ENCODE results near the gene PDZRN4. TPM values are rescaled to one million over a fixed set of nuclear protein-coding genes. Genes with fewer than 3 reads are reported as not detected.
"Not testable (repeated sequence)": the region's sequence is repeated elsewhere in the genome, so short reads cannot be mapped to it uniquely, and the experiment has no call there.

PDZRN4 gene
- polyA plus RNA-seq (2012; ENCODE audit: insufficient read depth, insufficient read length): not detected

GRCh38 chr12:41188058-41188840 is at the start of gene PDZRN4:
PDZRN4 (plus strand) TSS chr12:41188320.
- no peak for DNase-seq (ENCODE audit: low read depth, low spot score)
- no peak within 1 kb of the TSS for H3K4me3 ChIP-seq (ENCODE audit: low read length)

GRCh38 chr12:41140117-41140516 is 48.0 kb upstream of the PDZRN4 start:
- no peak overlapping the region for H3K4me3 ChIP-seq (ENCODE audit: low read length)
- DNase-seq (ENCODE audit: low read depth, low spot score): no peak

GRCh38 chr12:41141104-41141503 is 47.0 kb upstream of the PDZRN4 start:
- no peak for DNase-seq (ENCODE audit: low read depth, low spot score)
- H3K4me3 ChIP-seq (ENCODE audit: low read length): no peak overlapping the region

GRCh38 chr12:41142376-41142775 is 45.7 kb upstream of the PDZRN4 start:
- no peak for DNase-seq (ENCODE audit: low read depth, low spot score)
- H3K4me3 ChIP-seq (ENCODE audit: low read length): no peak overlapping the region

- no peak for DNase-seq (ENCODE audit: low read depth, low spot score)
- no peak overlapping the region for H3K4me3 ChIP-seq (ENCODE audit: low read length)
Measured at GRCh38 chr12:41151793-41152192, 36.3 kb upstream of the PDZRN4 start.

GRCh38 chr12:41162461-41162860 is 25.7 kb upstream of the PDZRN4 start:
- DNase-seq (ENCODE audit: low read depth, low spot score): no peak
- no peak overlapping the region for H3K4me3 ChIP-seq (ENCODE audit: low read length)

GRCh38 chr12:41167701-41168100 is 20.4 kb upstream of the PDZRN4 start:
- DNase-seq (ENCODE audit: low read depth, low spot score): no peak
- no peak overlapping the region for H3K4me3 ChIP-seq (ENCODE audit: low read length)

GRCh38 chr12:41174602-41175001 is 13.5 kb upstream of the PDZRN4 start:
- no peak overlapping the region for H3K4me3 ChIP-seq (ENCODE audit: low read length)
- DNase-seq (ENCODE audit: low read depth, low spot score): no peak

- not testable (repeated sequence) for DNase-seq (ENCODE audit: low read depth, low spot score); H3K4me3 ChIP-seq (ENCODE audit: low read length)
Measured at GRCh38 chr12:41179507-41179906, 8.6 kb upstream of the PDZRN4 start.

- no peak for DNase-seq (ENCODE audit: low read depth, low spot score)
- H3K4me3 ChIP-seq (ENCODE audit: low read length): no peak overlapping the region
Measured at GRCh38 chr12:41184864-41185263, 3.3 kb upstream of the PDZRN4 start.

GRCh38 chr12:41186026-41186425 is 2.1 kb upstream of the PDZRN4 start:
- no peak for DNase-seq (ENCODE audit: low read depth, low spot score)
- H3K4me3 ChIP-seq (ENCODE audit: low read length): no peak overlapping the region

- no peak for DNase-seq (ENCODE audit: low read depth, low spot score)
- H3K4me3 ChIP-seq (ENCODE audit: low read length): no peak overlapping the region
Measured at GRCh38 chr12:41188841-41189394, 798 bp downstream of the PDZRN4 start.

GRCh38 chr12:41189395-41190251 is 1.5 kb downstream of the PDZRN4 start:
- H3K4me3 ChIP-seq (ENCODE audit: low read length): no peak overlapping the region
- no peak for DNase-seq (ENCODE audit: low read depth, low spot score)

GRCh38 chr12:41190338-41190737 is 2.2 kb downstream of the PDZRN4 start:
- no peak overlapping the region for H3K4me3 ChIP-seq (ENCODE audit: low read length)
- DNase-seq (ENCODE audit: low read depth, low spot score): no peak

- DNase-seq (ENCODE audit: low read depth, low spot score); H3K4me3 ChIP-seq (ENCODE audit: low read length): not testable (repeated sequence)
Measured at GRCh38 chr12:41191549-41191948, 3.4 kb downstream of the PDZRN4 start.

GRCh38 chr12:41193311-41193710 is 5.2 kb downstream of the PDZRN4 start:
- no peak for DNase-seq (ENCODE audit: low read depth, low spot score)
- H3K4me3 ChIP-seq (ENCODE audit: low read length): no peak overlapping the region

- no peak overlapping the region for H3K4me3 ChIP-seq (ENCODE audit: low read length)
- DNase-seq (ENCODE audit: low read depth, low spot score): no peak
Measured at GRCh38 chr12:41202051-41202450, 13.9 kb downstream of the PDZRN4 start.

GRCh38 chr12:41205070-41205709 is 17.1 kb downstream of the PDZRN4 start:
- DNase-seq (ENCODE audit: low read depth, low spot score): no peak

GRCh38 chr12:41206298-41206697 is 18.2 kb downstream of the PDZRN4 start:
- DNase-seq (ENCODE audit: low read depth, low spot score): no peak
- H3K4me3 ChIP-seq (ENCODE audit: low read length): no peak overlapping the region

More at GRCh38 chr12:41205070-41205709, 17.1 kb downstream of the PDZRN4 start:
- H3K4me3 ChIP-seq (ENCODE audit: low read length): no peak overlapping the region

All from Jurkat, Clone E6-1 (cell line).